H1 (cell line): Measurements from ENCODE around the gene PPP1CB. TPM values are rescaled to one million over a fixed set of nuclear protein-coding genes. Genes with fewer than 3 reads are reported as not detected.

Experiments used
- ASH2L ChIP-seq: fragments of 200-600, 300-600 bp; sonication (generic); IDR thresholded peaks from one replicate; pipeline ENCODE4 v1.7.1; 2017; ENCODE audit warnings: low read length
- KDM4A ChIP-seq: IDR thresholded peaks from one replicate; pipeline ENCODE4 v1.7.1; 2012; ENCODE audit warnings: low read depth, mild to moderate bottlenecking, moderate library complexity, low read length, inconsistent platforms; ENCODE audit not compliant: severe bottlenecking
- NANOG ChIP-seq: IDR thresholded peaks from 2 replicates; pipeline ENCODE4 v1.6.1; 2011; ENCODE audit warnings: low read length, low read depth, mild to moderate bottlenecking, inconsistent platforms; ENCODE audit not compliant: insufficient read depth, poor library complexity, severe bottlenecking
- RBBP5 ChIP-seq: IDR thresholded peaks from 2 replicates; pipeline ENCODE4 v1.7.1; 2012; ENCODE audit warnings: low read depth, mild to moderate bottlenecking, inconsistent platforms, low read length, moderate library complexity, borderline replicate concordance
- RNF2 ChIP-seq: fragments of 200-900, 300-1000 bp; sonication (generic); IDR thresholded peaks from 2 replicates; pipeline ENCODE4 v1.7.1; 2016; ENCODE audit warnings: borderline replicate concordance, low read depth, mild to moderate bottlenecking, antibody characterized with exemption, low read length; ENCODE audit not compliant: poor library complexity, severe bottlenecking; ENCODE audit errors: missing control alignments
- TAF1 ChIP-seq: IDR thresholded peaks from 2 replicates; pipeline ENCODE4 v1.6.1; 2011; ENCODE audit warnings: mild to moderate bottlenecking, low read depth, low read length
- polyA plus RNA-seq, 7 experiments: library from polyadenylated mRNA; depleted of rRNA in 3 of 7; stranded (reverse) in 5 of 7; unstranded in 2 of 7; fragments of >200 nt in 5 of 7; fragments of 200-250 nt in 2 of 7; gene quantifications; 1 replicate in 5 of 7; 2 replicates in 1 of 7; 4 replicates in 1 of 7; pipeline versions ENCODE4 v1.2.1 to v1.2.3, GENCODE V29; 2011 to 2013; ENCODE audit warnings: missing spikeins in 2 of 7, mixed read lengths in 2 of 7
- total RNA-seq: library from RNA; stranded (reverse); fragmentation: NEBNext Ultra II Directional; extraction: Animal tissue kit (Norgen Biotek cat#: 25700); gene quantifications from 2 replicates; pipeline ENCODE4 v1.2.1, GENCODE V29; 2021
- TF ChIP-seq, protein P1 (sequence below): IDR thresholded peaks from 2 replicates; pipeline ENCODE4 v1.6.1; 2012; ENCODE audit warnings: inconsistent platforms

PPP1CB gene
- total and polyA plus RNA-seq, 2 of the 8 experiments (the other 6 are each of a cell fraction or from before 2014, with no cell fraction given): 30.7 to 158 TPM

DNA sequence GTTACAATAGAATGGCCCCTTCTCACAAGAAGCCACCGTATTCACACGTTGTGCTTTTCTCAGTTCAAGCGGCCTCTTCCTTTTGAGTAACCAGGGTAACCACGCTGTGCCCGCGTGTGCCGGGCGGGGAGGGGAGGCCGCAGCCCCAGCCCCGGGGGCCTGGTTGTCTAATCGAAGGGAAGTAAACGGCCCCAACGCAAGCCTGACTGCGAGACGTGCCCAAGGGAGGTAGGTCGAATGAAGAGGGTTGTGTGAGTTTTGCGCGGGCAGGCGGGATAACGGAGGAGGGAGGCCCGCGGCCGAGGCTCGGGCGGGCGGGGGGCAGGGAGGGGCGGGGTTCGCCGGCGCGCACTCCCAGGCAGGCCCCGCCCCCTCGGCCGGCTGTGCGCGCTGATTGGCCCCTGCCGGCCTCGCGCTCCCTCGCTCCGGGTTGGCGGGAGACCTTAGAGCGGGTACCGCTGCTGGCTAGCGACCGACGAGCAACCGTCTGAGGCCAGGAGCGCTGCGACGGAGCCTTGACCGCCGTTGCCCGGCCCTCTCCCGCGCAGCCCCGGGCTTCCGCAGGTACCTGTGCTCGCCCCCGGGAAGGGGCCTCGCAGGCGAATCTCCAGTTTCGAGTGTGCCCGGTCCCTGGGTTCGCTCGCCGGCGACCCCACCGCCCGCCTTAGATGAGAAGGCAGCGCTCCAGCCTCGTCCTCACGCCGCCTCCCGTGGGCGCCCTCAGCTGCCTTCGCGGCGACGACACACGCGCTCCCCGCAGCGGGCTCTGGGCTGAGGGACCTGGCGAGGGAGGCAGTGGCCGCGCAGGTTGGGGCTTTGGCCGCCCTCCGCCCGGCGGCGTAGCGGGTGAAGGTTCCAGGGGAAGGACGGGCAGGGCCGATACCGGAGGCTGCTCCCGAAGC lies 59.0 kb downstream of the PPP1CB start, which contains the start of gene SPDYA (continued):
- peak; percentile 52 for TF ChIP-seq ASH2L
- peak; percentile 59 for TF ChIP-seq RNF2
- no peak for TF ChIP-seq NANOG
- TF ChIP-seq TAF1: 0 out of 2 replicates have a peak, but pooled peaks have one; percentile 24
- peak; percentile 71; the same call in 1 of the 2 replicates for TF ChIP-seq RBBP5
- TF ChIP-seq KDM4A: peak; percentile 99
- TF ChIP-seq, protein P1, sequence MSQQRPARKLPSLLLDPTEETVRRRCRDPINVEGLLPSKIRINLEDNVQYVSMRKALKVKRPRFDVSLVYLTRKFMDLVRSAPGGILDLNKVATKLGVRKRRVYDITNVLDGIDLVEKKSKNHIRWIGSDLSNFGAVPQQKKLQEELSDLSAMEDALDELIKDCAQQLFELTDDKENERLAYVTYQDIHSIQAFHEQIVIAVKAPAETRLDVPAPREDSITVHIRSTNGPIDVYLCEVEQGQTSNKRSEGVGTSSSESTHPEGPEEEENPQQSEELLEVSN: peak; percentile 98
